Measurements from ENCODE around the gene RGCC. TPM values are rescaled to one million over a fixed set of nuclear protein-coding genes. Genes with fewer than 3 reads are reported as not detected.

Gene RGCC
- total and polyA plus RNA-seq, 9 of the 15 experiments (the other 6 are each of a cell fraction or from before 2014, with no cell fraction given), result 0.51 to 10.4 (median 5.8) TPM

- no peak overlapping the region for H3K4me2 ChIP-seq (ENCODE audit: insufficient read depth, low read length)
- H3K9me3 ChIP-seq (replicated peaks; ENCODE audit: control insufficient read depth, insufficient read depth, low read depth, low read length), result no peaks in the 10 kb centered on the region
- no peaks in the 10 kb centered on the region for H3K27me3 ChIP-seq (ENCODE audit: control insufficient read depth in 2 of 2, insufficient read depth in 2 of 2, low read length in 2 of 2)
- intact Hi-C loops (cut with micrococcal nuclease), result no loop called here
- no peaks in the 10 kb centered on the region; the same call in 2 of the 3 replicates for H3K79me2 ChIP-seq (ENCODE audit: control insufficient read depth, insufficient read depth, low read length)
- no peaks in the 10 kb centered on the region for H3K9me1 ChIP-seq (ENCODE audit: control insufficient read depth, insufficient read depth, low read length)
- H3K4me1 ChIP-seq (replicated peaks in 1 of 2; ENCODE audit: control insufficient read depth in 2 of 2, insufficient read depth in 2 of 2, low read length in 2 of 2), result peaks cover 3 to 21% of the 10 kb centered on the region in 2 experiments; a peak in 3 of 5 replicates
- DNase-seq (ENCODE audit: extremely low read depth in 1 of 4, low spot score in 3 of 4), result no peak
- H3K36me3 ChIP-seq (ENCODE audit: control insufficient read depth, insufficient read depth, low read length), result no peaks in the 10 kb centered on the region
- no peak for FAIRE-seq
- H3K4me3 ChIP-seq, result no peak overlapping the region
- no peak for TF ChIP-seq ZMIZ1 (IDR thresholded peaks at IDR 0.05; ENCODE audit: low read depth in 2 of 2, low read length in 2 of 2)
- TF ChIP-seq, protein P1, sequence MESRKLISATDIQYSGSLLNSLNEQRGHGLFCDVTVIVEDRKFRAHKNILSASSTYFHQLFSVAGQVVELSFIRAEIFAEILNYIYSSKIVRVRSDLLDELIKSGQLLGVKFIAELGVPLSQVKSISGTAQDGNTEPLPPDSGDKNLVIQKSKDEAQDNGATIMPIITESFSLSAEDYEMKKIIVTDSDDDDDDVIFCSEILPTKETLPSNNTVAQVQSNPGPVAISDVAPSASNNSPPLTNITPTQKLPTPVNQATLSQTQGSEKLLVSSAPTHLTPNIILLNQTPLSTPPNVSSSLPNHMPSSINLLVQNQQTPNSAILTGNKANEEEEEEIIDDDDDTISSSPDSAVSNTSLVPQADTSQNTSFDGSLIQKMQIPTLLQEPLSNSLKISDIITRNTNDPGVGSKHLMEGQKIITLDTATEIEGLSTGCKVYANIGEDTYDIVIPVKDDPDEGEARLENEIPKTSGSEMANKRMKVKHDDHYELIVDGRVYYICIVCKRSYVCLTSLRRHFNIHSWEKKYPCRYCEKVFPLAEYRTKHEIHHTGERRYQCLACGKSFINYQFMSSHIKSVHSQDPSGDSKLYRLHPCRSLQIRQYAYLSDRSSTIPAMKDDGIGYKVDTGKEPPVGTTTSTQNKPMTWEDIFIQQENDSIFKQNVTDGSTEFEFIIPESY (CRISPR knock-in tag; IDR thresholded peaks at IDR 0.05), result peak; percentile 60
- no peak for ATAC-seq
- POLR2A ChIA-PET, result no interaction called here
- in situ Hi-C loops (cut with MboI), result no loop called here
- CTCF ChIA-PET (ENCODE audit: low intra/inter-chr PET ratio), result no interaction called here
- H2AFZ ChIP-seq (ENCODE audit: low read depth, low read length), result no peak overlapping the region
- no peak overlapping the region for H3K27ac ChIP-seq (ENCODE audit: extremely low read depth, low read depth, low read length)
- no peak overlapping the region for H3K9ac ChIP-seq (ENCODE audit: insufficient read depth in 1 of 2, low read depth in 2 of 2, low read length in 2 of 2)
- no peaks in the 10 kb centered on the region for H4K20me1 ChIP-seq (replicated peaks; ENCODE audit: control insufficient read depth, insufficient read depth, low read length)
- WGBS (ENCODE audit: insufficient coverage, low coverage, missing lambda C conversion rate), result 76% methylated on average over 14 of the region's 22 CpGs
- BruUV-seq (replicated peaks), result no TSS peak
Measured at GRCh38 chr13:41454170-41454569, 3.2 kb upstream of the RGCC start.

All from K562 (cell line).